Activated CD8-positive, alpha-beta memory T cell treated with anti-CD3 and anti-CD28 coated beads, Interleukin-2, amount 50 U/mL, for 48 hours (primary cell): ENCODE data around the gene MYH14.
"Not testable (repeated sequence)": the region's sequence is repeated elsewhere in the genome, so short reads cannot be mapped to it uniquely, and the experiment has no call there.

Experiments
- DNase-seq: peaks from one replicate; pipeline ENCODE4 v3.0.0-alpha.2; 2020

Gene MYH14

GRCh38 chr19:50196322-50196932 is 7.0 kb upstream of the MYH14 start:
- no peak for DNase-seq

DNA sequence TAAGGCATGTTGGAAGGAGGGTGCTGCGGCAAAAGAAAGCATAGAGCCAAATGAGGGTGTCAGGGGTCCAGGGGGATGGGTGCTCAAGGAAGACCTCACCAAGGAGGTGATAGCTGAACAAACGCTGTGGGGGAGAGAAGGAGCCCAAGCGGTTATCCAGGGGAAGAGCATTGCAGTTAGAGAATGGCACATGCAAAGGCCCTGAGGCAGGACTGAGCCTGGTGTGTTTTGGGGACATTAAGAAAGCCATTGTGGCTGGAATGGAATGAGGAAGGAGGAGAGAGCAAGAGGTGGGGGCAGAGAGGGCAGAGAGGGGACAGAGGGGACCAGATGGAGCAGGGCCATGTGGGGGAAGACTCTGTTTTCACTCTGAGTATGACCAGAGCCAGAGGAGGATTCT is 6.1 kb upstream of the MYH14 start:
- DNase-seq, result no peak

- DNase-seq, result no peak
Observed at GRCh38 chr19:50198431-50199258, 4.8 kb upstream of the MYH14 start.

DNA sequence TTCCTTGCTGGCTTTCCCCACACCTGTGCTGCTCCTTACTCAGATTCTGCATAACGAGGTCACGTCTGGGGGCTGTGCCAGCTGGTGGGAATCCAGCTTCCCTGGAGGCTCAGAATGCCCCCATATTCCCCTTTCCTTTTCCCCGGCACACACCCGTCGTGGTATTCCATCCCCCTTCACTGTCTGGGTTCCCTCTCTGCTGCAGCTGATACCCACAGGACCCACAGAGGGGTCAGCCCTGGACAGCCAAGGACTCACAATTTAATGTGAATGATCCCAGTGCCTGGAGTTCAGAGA is 4.2 kb upstream of the MYH14 start:
- DNase-seq, result no peak

GRCh38 chr19:50202386-50202785 is 1.0 kb upstream of the MYH14 start:
- no peak for DNase-seq

DNA sequence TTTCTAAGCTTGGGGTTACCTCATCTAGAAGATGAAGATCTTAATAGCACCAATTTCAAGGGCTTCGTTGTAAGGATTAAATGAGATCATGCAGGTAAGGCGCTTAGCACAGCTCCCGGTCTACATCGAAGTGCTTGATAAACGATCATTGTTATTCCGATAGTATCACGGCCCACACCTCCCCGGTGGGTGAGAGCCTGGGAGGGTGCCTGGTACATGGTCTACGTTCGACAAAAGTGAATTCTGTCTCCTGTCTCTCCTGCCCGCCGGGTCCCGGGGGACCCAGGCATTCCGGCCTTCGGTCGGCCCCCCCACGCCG is 501 bp upstream of the MYH14 start:
- DNase-seq, result no peak

DNA sequence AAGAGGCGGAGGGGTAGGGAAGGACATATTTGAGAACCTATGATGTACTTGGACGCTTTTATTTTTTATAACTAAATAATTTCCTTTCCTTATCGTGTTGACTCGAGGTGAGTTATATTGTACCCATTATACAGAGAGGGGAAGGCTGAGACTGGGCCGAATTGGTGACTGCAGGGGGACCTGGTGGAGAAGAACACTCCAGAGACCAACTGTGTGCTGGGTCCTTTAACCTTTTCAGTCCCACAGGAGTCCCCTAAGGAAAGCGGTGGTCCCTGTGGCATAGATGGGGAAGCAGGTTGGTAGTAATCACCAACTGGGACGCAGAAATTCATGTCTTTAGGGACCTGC is 633 bp downstream of the MYH14 start:
- DNase-seq, result no peak

DNA sequence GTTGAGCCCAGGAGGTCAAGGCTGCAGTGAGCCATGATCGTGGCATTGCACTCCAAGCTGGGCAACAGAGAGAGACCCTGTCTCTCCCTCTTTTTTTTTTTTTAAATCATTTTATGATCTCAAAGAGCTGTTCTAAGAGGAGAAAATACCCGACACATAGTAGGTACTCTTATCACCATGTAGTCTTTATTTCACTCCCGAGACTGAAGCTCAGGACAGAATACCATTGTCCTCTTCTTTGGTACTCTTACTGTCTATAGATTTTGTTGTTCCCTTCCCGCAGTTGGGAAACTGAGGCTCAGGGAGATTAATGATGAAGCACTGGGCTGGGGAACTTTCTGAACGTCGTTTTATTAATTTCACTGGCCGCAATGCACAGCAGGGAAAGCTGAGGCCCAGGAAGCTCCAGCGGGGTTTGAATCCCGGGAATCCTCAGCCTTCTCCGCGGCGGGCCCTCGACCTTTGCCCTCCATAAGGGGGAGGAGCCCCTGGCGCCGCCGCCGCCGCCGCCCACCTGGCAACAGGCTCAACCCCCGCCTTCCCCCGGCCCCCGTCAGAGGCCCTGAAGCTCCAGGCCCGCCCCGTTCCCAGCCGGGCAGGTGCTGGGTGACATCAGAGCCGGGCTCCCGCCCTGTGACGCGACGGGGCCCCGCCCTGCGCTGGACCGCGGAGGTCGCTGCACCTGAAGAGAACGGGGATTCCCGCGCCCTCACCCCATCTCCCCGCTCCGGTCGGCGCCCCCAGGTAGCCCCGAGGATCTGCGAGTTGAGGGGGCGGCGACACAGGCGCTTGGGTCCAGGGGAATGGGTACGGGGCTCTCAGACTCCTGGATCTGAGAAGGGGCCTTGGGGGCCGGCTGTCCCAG is 1.6 kb downstream of the MYH14 start:
- DNase-seq, result no peak

DNA sequence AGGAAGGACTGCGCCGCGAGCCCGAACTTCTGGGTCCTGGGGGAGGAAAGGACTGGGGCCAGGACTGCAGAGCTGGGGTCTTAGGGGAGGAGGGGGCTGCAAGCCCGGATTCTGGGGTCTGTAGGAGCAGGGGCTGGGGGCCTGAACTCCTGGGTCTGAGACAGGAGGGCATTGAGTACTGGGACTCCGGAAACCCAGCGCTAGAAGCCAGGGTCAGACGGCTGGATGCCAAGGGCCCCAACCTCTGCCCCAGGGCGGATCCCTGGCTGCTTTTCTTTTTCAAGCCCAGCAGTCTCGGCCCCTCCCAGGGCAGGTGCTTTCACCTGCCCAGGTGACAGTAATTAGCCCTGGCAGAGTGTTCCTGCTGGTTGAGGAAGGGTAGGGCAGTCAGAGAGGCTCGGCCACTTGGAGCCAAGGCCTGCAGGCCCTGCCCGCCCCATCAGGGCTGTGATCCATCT is 2.3 kb downstream of the MYH14 start:
- no peak for DNase-seq

- no peak for DNase-seq
Observed at GRCh38 chr19:50206191-50206590, 2.8 kb downstream of the MYH14 start.

GRCh38 chr19:50207730-50208129 is 4.3 kb downstream of the MYH14 start:
- no peak for DNase-seq

- DNase-seq, result no peak
Observed at GRCh38 chr19:50209131-50209530, 5.7 kb downstream of the MYH14 start.

DNA sequence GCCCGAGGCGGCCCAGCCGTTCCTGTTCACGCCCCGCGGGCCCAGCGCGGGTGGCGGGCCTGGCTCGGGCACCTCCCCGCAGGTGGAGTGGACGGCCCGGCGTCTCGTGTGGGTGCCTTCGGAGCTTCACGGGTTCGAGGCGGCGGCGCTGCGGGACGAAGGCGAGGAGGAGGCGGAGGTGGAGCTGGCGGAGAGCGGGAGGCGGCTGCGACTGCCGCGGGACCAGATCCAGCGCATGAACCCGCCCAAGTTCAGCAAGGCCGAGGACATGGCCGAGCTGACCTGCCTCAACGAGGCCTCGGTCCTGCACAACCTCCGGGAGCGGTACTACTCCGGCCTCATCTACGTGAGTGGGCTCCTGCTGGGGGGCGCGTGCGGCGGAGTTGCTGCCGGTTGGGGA is 7.0 kb downstream of the MYH14 start:
- no peak for DNase-seq

GRCh38 chr19:50213925-50214324 is 10.5 kb downstream of the MYH14 start:
- DNase-seq, result no peak

GRCh38 chr19:50214699-50215543 is 11.5 kb downstream of the MYH14 start:
- DNase-seq, result no peak

- no peak for DNase-seq
Observed at GRCh38 chr19:50215820-50216219, 12.4 kb downstream of the MYH14 start.

DNA sequence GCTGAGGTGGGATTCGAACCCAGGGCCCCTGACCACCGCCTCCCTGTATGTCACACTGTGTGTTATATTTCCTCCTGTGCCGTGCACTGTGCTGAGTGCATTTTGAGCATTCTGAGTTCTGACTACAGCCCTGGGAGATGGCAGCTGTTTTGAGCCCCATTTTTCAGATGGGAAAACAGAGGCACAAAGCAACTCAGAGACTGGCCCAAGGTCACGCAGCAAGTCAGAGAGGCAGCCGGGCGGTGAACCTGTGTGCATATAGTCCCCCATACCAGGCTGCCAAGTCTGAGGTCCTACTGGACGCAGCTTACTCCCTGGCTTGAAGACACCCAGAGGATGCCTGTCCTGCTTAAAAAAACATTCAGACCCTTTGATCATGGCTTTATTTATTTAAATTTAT is 17.7 kb downstream of the MYH14 start:
- DNase-seq, result no peak

DNA sequence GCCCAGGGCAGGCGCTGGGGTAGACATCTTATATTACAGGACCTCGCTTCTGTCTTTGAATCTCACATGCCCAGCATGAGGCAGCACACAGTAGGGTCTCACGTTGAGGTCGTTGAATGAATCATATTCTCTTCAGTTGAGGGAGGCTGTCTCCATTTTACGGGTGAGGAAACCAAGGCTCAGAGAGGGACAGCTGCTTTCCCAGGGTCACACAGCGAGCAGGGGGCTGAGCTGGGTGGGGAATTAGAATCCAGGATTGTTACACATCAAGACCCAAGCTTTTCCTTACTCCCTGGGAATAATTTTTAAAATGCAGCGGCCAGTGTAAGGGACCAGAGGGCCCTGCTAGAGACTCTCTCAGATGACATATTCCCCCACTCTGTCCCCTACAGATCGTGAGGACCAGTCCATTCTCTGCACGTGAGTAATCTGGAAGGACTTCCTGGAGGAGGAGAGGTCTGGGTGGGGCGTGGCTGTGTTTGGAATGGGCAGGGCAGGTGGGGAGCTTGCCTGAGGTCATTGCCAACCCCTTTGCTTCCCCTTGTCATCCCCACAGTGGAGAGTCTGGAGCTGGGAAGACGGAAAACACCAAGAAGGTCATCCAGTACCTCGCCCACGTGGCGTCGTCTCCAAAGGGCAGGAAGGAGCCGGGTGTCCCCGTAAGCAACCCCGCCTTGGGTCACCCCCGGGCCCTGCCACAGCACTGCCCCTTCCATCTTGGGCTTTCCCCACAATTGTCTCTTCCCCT is 19.4 kb downstream of the MYH14 start:
- DNase-seq, result no peak

GRCh38 chr19:50223439-50223716 is 20.0 kb downstream of the MYH14 start:
- no peak for DNase-seq

DNA sequence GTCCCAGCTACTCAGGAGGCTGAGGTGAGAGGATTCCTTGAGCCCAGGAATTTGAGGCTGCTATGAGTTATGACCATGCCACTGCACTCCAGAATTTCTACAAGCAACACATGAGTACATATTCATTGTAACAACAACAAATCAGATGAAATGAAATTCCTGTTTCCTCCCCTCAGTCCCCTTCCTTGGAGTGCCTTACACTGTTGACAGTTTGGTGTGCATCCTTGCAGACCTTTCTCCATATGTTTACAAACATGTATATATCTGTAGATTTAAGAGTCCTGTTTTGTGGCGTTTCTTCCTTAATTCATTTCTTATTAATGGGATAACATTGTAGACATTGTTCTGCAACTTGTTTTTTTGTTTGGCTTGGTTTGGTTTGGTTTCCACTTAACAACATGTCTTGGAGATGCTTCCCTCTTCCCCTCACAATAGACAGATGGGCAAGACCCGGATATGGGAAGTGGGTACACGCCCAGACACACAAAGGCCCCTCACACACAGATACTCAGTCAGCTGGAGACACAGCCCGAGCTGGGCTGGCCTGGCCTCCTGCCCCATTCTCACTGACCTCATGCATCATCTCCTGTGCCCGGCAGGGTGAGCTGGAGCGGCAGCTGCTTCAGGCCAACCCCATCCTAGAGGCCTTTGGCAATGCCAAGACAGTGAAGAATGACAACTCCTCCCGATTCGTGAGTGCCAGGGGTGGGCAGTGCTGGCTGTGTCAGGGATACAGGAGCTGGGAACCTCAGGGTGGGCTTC is 21.7 kb downstream of the MYH14 start:
- DNase-seq, result no peak

DNA sequence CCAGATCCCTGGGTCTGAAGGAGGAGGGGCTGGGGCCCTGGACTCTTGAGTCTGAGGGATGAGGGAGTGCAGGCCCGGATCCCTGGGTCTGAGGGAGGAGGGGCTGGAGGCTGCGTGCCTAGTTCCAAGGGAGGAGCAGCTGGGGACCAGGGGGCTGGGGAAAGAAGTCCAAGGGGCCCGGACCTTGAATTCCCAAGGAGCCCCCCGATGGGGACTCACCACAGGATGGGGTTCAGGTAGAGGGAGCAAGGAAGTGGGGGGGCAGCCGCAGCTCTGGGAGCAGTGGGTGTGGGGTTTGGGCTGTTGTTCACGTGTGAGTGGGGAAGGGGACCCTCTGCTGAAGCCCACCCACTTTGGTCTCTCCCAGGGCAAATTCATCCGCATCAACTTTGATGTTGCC is 23.1 kb downstream of the MYH14 start:
- no peak for DNase-seq

- DNase-seq, result not testable (repeated sequence)
Observed at GRCh38 chr19:50228153-50228552, 24.7 kb downstream of the MYH14 start.
